Esophagus squamous epithelium (tissue), 4 donors: Measurements from ENCODE around the gene ATP8B4.

Experiments
- CTCF ChIP-seq, 6 experiments: fragments of 450-650 bp in 4 of 6; fragments of 200-600 bp in 2 of 6; sonication (generic) in 2 of 6; IDR thresholded peaks; one replicate each; pipeline ENCODE4 v1.5.1; 2016 to 2019; ENCODE audit warnings: antibody characterized with exemption in 6 of 6, mild to moderate bottlenecking in 4 of 6, moderate library complexity in 4 of 6
- POLR2A ChIP-seq, 4 donors: fragments of 450-650 bp; IDR thresholded peaks; one replicate each; pipeline ENCODE4 v1.6.1; 2017; ENCODE audit warnings: antibody characterized with exemption in 4 of 4, mild to moderate bottlenecking in 4 of 4, moderate library complexity in 3 of 4

DNA sequence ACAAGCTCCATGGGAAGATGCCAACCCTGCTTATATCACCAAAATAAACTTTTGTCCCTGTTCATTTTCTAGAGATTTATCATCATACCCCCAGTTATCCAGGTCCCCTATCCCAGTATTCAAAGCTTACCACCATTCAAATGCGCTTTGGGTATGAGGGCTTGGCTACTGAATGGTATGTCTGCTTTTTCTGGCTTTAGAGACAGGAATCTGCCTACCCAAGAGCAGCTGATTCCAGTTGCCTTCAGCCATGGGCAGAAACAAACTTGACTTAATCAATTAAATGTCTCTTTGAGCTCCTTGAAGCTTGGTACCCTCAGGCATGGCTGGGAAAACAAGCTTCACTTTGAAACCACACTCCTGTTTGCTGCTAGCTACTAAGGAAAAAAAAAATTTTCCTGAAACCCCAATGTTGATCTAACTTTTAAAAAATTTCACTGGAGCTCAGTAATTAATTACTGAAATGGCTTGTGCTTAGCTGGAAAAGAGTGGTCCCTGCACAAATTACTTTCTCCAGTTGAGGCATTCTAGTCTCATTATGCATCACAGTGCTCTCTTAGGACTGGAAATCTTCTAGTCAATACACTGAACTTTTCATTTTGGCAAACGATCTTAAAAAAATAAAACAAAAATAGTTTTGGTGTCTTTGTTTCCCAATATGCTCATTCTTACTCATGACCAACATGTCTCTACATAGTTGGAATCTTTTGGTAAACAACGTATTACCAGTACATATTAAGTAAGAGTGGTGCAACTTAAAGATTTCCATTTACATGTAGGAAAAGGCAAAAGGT lies 255.4 kb downstream of the ATP8B4 start:
- TF ChIP-seq CTCF (IDR thresholded peaks at IDR 0.05) (no peak), POLR2A (IDR thresholded peaks at IDR 0.05) (no peak)
